Activated T-helper 2 cell treated with anti-CD3 and anti-CD28 coated beads, Interferon-gamma antibody, Interleukin-2, Interleukin-4, amounts not matched to agents 10 μg/mL and 5 μg/mL and 100 μg/mL, durations not matched to agents 14 hours and 24 hours and 36 hours (primary cell): ENCODE measurements around the gene ITGB8. TPM values are rescaled to one million over a fixed set of nuclear protein-coding genes. Genes with fewer than 3 reads are reported as not detected.

Experiments used
- DNase-seq: peaks from one replicate; pipeline ENCODE4 v3.0.0; 2021; ENCODE audit warnings: low spot score
- H3K27ac Mint-ChIP-seq: one replicate; pipeline ENCODE4 v1.8.0; 2021; ENCODE audit warnings: mixed read lengths
- H3K27me3 Mint-ChIP-seq: one replicate; pipeline ENCODE4 v1.8.0; 2021; ENCODE audit warnings: low read depth, mixed read lengths
- H3K36me3 Mint-ChIP-seq: one replicate; pipeline ENCODE4 v1.8.0; 2021; ENCODE audit warnings: low read depth, mixed read lengths
- H3K4me1 Mint-ChIP-seq: one replicate; pipeline ENCODE4 v1.8.0; 2021; ENCODE audit warnings: low read depth, mixed read lengths
- H3K4me3 Mint-ChIP-seq: one replicate; pipeline ENCODE4 v1.8.0; 2021; ENCODE audit warnings: low read depth, mild to moderate bottlenecking, moderate library complexity, mixed read lengths
- H3K9me3 Mint-ChIP-seq: one replicate; pipeline ENCODE4 v1.8.0; 2021; ENCODE audit warnings: mixed read lengths
- intact Hi-C: fragments of 100-400 bp; cut with micrococcal nuclease; formaldehyde crosslinking; loops from one replicate; pipeline ENCODE4 v1.15.1; 2023
- total RNA-seq: library from RNA; stranded (reverse); gene quantifications from 2 replicates; pipeline ENCODE4 v1.2.3, GENCODE V29; 2022

ITGB8 gene
- total RNA-seq, 1 donor from 2014 or later, result 0.05 TPM

GRCh38 chr7:20329389-20330238, 1.1 kb upstream of the ITGB8 start:
- intact Hi-C loops, result loop anchor here (5.0 to 10.0 kb wide), 3 partner anchors 47 to 625 kb away; partner anchors contain the start of gene POLR1F
- H3K9me3 Mint-ChIP-seq, result no peaks in the 10 kb centered on the region
- no peaks in the 10 kb centered on the region for H3K36me3 Mint-ChIP-seq
- peaks cover 64% of the 10 kb centered on the region for H3K27me3 Mint-ChIP-seq
- no peak overlapping the region for H3K27ac Mint-ChIP-seq
- H3K4me1 Mint-ChIP-seq, result peaks cover 20% of the 10 kb centered on the region
- peak overlapping the region; percentile 76 for H3K4me3 Mint-ChIP-seq
- DNase-seq, result no peak

- intact Hi-C loops, result loop anchor here (5.0 to 10.0 kb wide), 3 partner anchors 49 to 626 kb away; partner anchors contain the start of gene POLR1F
- Mint-ChIP-seq H3K27ac (peak overlapping the region; percentile 28), H3K27me3 (peaks cover 66% of the 10 kb centered on the region), H3K36me3 (no peaks in the 10 kb centered on the region), H3K9me3 (no peaks in the 10 kb centered on the region), H3K4me3 (peak overlapping the region; percentile 77), H3K4me1 (peaks cover 20% of the 10 kb centered on the region)
- no peak for DNase-seq
Observed at GRCh38 chr7:20330928-20331909, 519 bp downstream of the ITGB8 start.

- DNase-seq, result no peak
- H3K27ac Mint-ChIP-seq, result no peak overlapping the region
- H3K27me3 Mint-ChIP-seq, result peaks cover 59% of the 10 kb centered on the region
- H3K4me1 Mint-ChIP-seq, result peaks cover 20% of the 10 kb centered on the region
- intact Hi-C loops, result loop anchor here (5.0 to 10.0 kb wide), 3 partner anchors 50 to 627 kb away; partner anchors contain the start of gene POLR1F
- H3K9me3 Mint-ChIP-seq, result no peaks in the 10 kb centered on the region
- H3K36me3 Mint-ChIP-seq, result no peaks in the 10 kb centered on the region
- H3K4me3 Mint-ChIP-seq, result peak overlapping the region; percentile 70
Observed at GRCh38 chr7:20331910-20332813, 1.5 kb downstream of the ITGB8 start.

- no peaks in the 10 kb centered on the region for H3K4me1 Mint-ChIP-seq
- DNase-seq, result no peak
- H3K9me3 Mint-ChIP-seq, result no peaks in the 10 kb centered on the region
- no peak overlapping the region for H3K27ac Mint-ChIP-seq
- no peak overlapping the region for H3K4me3 Mint-ChIP-seq
- H3K36me3 Mint-ChIP-seq, result no peaks in the 10 kb centered on the region
- H3K27me3 Mint-ChIP-seq, result peaks cover 18% of the 10 kb centered on the region
- intact Hi-C loops, result loop anchor here (10.0 kb wide), 1 partner anchor 633 kb away; the partner anchor contains the start of gene POLR1F
Observed at GRCh38 chr7:20338285-20338684, 7.6 kb downstream of the ITGB8 start.

- no peak overlapping the region for H3K4me3 Mint-ChIP-seq
- intact Hi-C loops, result no loop called here
- H3K9me3 Mint-ChIP-seq, result no peaks in the 10 kb centered on the region
- H3K27me3 Mint-ChIP-seq, result peaks cover 5% of the 10 kb centered on the region
- no peaks in the 10 kb centered on the region for H3K36me3 Mint-ChIP-seq
- no peak overlapping the region for H3K27ac Mint-ChIP-seq
- no peak for DNase-seq
- H3K4me1 Mint-ChIP-seq, result no peaks in the 10 kb centered on the region
Observed at GRCh38 chr7:20340839-20341238, 10.1 kb downstream of the ITGB8 start.

GRCh38 chr7:20343205-20343604, 12.5 kb downstream of the ITGB8 start:
- H3K4me1 Mint-ChIP-seq, result no peaks in the 10 kb centered on the region

GRCh38 chr7:20343941-20344340, 13.2 kb downstream of the ITGB8 start:
- H3K4me1 Mint-ChIP-seq, result no peaks in the 10 kb centered on the region
- DNase-seq, result no peak
- no peaks in the 10 kb centered on the region for H3K27me3 Mint-ChIP-seq
- H3K4me3 Mint-ChIP-seq, result no peak overlapping the region
- H3K27ac Mint-ChIP-seq, result no peak overlapping the region
- intact Hi-C loops, result no loop called here
- H3K9me3 Mint-ChIP-seq, result no peaks in the 10 kb centered on the region
- H3K36me3 Mint-ChIP-seq, result no peaks in the 10 kb centered on the region

More at GRCh38 chr7:20343205-20343604, 12.5 kb downstream of the ITGB8 start:
- intact Hi-C loops, result no loop called here
- H3K27me3 Mint-ChIP-seq, result no peaks in the 10 kb centered on the region
- no peak for DNase-seq
- no peak overlapping the region for H3K27ac Mint-ChIP-seq
- H3K9me3 Mint-ChIP-seq, result no peaks in the 10 kb centered on the region
- no peaks in the 10 kb centered on the region for H3K36me3 Mint-ChIP-seq
- H3K4me3 Mint-ChIP-seq, result no peak overlapping the region

- H3K4me3 Mint-ChIP-seq, result no peak overlapping the region
- no peaks in the 10 kb centered on the region for H3K9me3 Mint-ChIP-seq
- H3K36me3 Mint-ChIP-seq, result no peaks in the 10 kb centered on the region
- no peaks in the 10 kb centered on the region for H3K27me3 Mint-ChIP-seq
- no peaks in the 10 kb centered on the region for H3K4me1 Mint-ChIP-seq
- no peak overlapping the region for H3K27ac Mint-ChIP-seq
- intact Hi-C loops, result no loop called here
- DNase-seq, result no peak
Observed at GRCh38 chr7:20344396-20344795, 13.7 kb downstream of the ITGB8 start.

- Mint-ChIP-seq H3K4me1 (no peaks in the 10 kb centered on the region), H3K27me3 (no peaks in the 10 kb centered on the region), H3K9me3 (no peaks in the 10 kb centered on the region), H3K4me3 (no peak overlapping the region), H3K36me3 (no peaks in the 10 kb centered on the region), H3K27ac (no peak overlapping the region)
- DNase-seq, result no peak
- intact Hi-C loops, result no loop called here
Observed at GRCh38 chr7:20346577-20346976, 15.9 kb downstream of the ITGB8 start.

GRCh38 chr7:20347680-20348079, 17.0 kb downstream of the ITGB8 start:
- Mint-ChIP-seq H3K27me3 (no peaks in the 10 kb centered on the region), H3K4me3 (no peak overlapping the region), H3K27ac (no peak overlapping the region), H3K9me3 (no peaks in the 10 kb centered on the region), H3K4me1 (no peaks in the 10 kb centered on the region), H3K36me3 (no peaks in the 10 kb centered on the region)
- DNase-seq, result no peak
- intact Hi-C loops, result no loop called here

GRCh38 chr7:20348125-20348807, 17.6 kb downstream of the ITGB8 start:
- H3K27ac Mint-ChIP-seq, result no peak overlapping the region
- intact Hi-C loops, result no loop called here
- no peaks in the 10 kb centered on the region for H3K4me1 Mint-ChIP-seq
- no peak overlapping the region for H3K4me3 Mint-ChIP-seq
- DNase-seq, result no peak
- no peaks in the 10 kb centered on the region for H3K36me3 Mint-ChIP-seq
- no peaks in the 10 kb centered on the region for H3K9me3 Mint-ChIP-seq
- no peaks in the 10 kb centered on the region for H3K27me3 Mint-ChIP-seq
